Measurements from ENCODE around the gene LMOD2.

DNA sequence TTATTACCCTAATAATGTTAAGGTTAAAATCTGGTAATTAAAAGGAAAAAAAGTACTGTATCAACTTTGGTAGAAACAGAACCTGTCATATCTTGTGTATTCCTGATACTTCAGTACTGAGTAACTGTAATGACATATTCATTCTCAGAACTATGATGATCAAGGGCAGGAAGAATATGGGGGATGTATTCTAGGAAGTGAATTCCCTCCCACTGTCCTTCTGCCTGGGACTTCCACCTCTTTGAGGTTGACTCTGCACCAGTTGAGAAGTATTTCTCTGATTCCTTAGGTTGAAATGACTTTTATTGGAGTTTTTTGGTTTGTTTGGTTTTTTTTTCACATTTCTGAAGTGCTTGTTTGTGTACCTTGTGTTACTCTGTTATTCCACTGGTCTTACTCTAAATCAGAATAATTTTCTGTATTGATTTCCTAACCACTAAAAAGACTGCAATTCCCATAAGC lies 56.2 kb downstream of the LMOD2 start:
- TF ChIP-seq, protein P1, sequence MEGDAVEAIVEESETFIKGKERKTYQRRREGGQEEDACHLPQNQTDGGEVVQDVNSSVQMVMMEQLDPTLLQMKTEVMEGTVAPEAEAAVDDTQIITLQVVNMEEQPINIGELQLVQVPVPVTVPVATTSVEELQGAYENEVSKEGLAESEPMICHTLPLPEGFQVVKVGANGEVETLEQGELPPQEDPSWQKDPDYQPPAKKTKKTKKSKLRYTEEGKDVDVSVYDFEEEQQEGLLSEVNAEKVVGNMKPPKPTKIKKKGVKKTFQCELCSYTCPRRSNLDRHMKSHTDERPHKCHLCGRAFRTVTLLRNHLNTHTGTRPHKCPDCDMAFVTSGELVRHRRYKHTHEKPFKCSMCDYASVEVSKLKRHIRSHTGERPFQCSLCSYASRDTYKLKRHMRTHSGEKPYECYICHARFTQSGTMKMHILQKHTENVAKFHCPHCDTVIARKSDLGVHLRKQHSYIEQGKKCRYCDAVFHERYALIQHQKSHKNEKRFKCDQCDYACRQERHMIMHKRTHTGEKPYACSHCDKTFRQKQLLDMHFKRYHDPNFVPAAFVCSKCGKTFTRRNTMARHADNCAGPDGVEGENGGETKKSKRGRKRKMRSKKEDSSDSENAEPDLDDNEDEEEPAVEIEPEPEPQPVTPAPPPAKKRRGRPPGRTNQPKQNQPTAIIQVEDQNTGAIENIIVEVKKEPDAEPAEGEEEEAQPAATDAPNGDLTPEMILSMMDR (IDR thresholded peaks at IDR 0.05) = no peak
- no peak for TF ChIP-seq POLR2A (IDR thresholded peaks at IDR 0.05)

Data from adrenal gland (tissue), 5 donors.